GM18505 (cell line): ENCODE data around the gene SMYD4.
"Not testable (repeated sequence)": the region's sequence is repeated elsewhere in the genome, so short reads cannot be mapped to it uniquely, and the experiment has no call there.

Source experiments
- ATAC-seq: cut with Tn5 transposase; IDR thresholded peaks from one replicate; pipeline ENCODE4 v1.9.1; 2021; ENCODE audit not compliant: unreplicated experiment
- POLR2A ChIP-seq: IDR thresholded peaks from 4 replicates; pipeline ENCODE4 v1.6.1; 2011; ENCODE audit warnings: borderline replicate concordance; ENCODE audit not compliant: insufficient read depth, insufficient read length; ENCODE audit errors: extremely low read depth

Gene SMYD4

GRCh38 chr17:1750628-1751027 lies 79.1 kb downstream of the SMYD4 start:
- no peak for TF ChIP-seq POLR2A
- no peak for ATAC-seq

DNA sequence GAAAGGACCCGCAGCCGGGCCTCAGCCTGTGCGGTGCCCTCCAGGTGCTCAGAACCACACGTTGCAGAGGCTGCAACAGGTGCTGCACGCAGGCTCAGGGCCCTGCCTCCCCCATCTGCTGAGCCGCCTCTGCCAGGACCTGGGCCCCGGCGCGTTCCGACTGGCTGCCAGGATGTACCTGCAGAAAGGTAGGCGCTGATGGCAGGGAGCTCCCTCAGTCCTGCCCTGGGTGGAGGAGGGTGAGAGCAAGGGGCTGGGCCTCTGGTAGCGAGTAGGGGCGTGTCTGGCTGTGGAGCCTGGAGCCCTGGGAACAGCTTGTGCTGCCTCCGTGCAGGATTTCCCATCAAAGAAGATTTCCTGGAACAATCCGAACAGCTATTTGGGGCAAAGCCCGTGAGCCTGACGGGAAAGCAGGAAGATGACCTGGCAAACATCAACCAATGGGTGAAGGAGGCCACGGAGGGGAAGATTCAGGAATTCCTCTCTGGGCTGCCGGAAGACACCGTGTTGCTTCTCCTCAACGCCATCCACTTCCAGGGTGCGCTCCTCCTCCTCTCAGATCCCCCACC lies 82.6 kb downstream of the SMYD4 start:
- ATAC-seq: no peak
- TF ChIP-seq POLR2A: no peak

DNA sequence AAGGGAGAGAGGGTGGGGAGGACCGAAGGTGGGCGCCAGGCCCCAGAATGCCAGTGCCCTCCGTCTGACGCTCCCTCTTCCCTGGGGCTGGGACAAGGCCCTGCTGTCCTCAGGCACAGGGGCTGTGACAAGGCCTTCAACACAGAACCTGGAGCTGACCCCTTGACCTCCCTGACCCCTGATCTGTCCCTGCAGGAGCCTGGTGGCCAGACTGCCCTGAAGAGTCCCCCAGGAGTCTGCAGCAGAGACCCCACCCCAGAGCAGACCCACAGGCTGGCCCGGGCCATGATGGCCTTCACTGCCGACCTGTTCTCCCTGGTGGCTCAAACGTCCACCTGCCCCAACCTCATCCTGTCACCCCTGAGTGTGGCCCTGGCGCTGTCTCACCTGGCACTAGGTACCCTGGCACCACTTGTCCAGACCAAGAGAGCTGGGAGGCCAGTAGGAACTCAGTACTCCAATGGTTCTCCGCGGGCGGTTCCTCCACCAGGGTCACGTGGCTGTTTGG lies 84.1 kb downstream of the SMYD4 start:
- no peak for TF ChIP-seq POLR2A
- no peak for ATAC-seq

DNA sequence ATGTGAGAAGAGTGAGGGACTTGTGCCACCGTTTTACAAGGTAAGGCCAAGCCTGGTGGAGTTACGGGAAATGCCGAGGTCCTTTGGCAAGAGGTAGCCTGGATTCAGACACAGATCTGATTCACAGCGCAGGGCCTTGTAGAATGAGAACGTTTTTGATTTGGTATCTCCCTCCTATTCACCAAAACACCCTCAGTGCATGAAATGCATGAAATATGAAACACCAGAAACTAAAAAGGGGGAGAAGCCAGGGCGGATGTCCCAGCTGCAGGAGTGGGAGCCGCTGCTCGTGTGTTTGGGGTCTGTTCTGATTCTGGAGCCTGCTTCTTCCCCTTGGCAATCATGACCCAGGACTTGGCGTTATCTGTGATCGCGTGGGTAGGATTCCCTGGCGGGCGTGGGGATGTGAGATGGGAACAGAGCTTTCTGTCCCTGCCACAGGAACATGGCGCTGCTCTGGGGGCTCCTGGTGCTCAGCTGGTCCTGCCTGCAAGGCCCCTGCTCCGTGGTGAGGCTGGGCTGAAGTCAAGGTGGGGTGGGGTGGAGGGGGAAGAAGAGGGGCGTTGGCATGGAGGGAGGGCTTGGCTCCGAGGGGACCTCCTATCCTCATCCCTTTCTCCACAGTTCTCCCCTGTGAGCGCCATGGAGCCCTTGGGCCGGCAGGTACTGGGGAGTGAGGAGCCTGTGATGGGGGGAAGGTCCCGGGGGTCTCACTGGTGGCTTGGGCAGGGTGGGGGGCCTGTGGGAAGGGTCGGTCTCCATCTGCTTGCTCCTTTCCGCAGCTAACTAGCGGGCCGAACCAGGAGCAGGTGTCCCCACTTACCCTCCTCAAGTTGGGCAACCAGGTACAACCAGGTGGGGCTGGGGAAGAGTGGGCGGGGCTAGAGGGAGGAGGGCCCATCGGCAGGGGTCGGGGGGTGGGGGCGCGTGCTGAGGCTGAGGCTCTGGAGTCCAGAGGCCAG lies 84.9 kb downstream of the SMYD4 start:
- no peak for TF ChIP-seq POLR2A
- no peak for ATAC-seq

GRCh38 chr17:1743088-1743439 lies 86.6 kb downstream of the SMYD4 start:
- no peak for ATAC-seq
- no peak for TF ChIP-seq POLR2A

DNA sequence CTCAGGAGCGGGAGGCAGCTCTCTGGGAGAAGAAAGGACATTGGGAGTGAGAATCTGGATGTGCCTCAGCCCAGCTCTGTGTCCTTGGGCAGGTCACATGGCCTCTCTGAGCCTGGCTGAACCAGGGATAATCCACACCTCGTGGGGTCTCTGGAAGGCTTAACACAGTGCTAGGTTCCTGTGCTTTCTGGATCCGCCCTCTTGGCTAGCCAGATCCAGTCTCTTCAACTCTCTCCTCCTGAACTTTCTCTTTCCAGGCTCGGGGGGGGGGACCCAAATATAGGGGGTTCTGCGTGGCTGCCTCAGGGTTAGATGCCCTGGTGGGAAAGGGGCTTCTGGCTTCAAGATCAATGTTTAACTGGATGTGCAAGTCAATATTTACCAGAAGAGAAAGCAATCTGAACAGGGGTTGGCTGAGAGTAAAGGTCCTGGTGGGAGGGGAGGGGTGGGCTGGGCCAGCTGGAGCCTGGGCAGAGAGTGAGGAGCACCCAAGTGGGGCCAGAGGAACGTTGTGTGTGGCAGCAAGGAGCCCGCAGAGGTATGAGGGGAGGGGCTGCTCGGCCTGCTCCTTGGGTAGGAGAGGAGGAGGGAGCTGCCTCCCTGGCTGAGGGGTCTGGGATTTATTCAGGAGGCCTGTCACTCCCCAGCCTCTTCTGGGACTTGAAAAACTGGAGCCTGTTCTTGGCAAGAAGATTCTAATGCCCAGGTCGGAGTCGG lies 87.2 kb downstream of the SMYD4 start, which contains the start of gene SERPINF2:
Gene SERPINF2 (plus strand): TSS at position 501 of the 717 bp plus-strand sequence. CDS start 2,125 bp downstream, outside the sequence.
- TF ChIP-seq POLR2A: no peak
- ATAC-seq: no peak

- not testable (repeated sequence) for ATAC-seq
Observed at GRCh38 chr17:1741899-1742298, 87.8 kb downstream of the SMYD4 start.

DNA sequence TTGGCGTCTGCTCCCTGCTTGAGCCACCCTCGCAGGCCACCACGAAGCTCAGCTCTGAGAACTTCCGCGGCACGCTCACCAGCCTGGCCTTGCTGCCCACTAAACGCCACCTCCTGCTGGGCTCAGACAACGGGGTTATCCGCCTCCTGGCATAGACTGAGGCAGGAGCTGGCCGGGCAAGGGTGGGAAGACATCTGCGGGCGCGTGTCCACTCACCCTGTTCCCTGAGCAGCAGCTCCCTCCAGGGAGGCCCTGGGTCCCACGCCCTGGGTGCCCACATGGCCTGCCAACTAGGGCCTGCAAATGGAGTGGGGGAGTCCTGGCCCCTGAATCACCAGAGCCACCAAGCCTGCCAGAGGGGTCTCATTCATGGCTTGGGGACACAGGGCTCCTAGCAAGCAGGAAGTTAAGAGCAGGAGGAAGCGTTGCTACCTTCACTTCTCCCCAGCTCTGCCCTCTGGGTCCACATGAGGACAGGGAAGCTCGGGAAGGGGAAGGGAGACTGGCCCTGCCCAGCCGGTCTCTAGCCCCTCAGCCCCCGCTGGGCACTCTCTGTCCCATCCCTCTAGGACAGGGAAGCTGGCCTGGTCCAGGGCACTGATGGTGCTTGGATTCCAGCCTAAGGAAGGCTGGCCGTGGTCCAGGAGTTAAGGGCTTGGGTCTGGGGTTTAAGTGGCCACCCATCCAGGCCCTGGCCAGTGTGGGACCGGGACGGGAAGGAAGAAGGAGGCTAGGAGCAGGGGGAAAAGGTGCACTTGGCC lies 92.0 kb downstream of the SMYD4 start:
- no peak for TF ChIP-seq POLR2A
- ATAC-seq: no peak

DNA sequence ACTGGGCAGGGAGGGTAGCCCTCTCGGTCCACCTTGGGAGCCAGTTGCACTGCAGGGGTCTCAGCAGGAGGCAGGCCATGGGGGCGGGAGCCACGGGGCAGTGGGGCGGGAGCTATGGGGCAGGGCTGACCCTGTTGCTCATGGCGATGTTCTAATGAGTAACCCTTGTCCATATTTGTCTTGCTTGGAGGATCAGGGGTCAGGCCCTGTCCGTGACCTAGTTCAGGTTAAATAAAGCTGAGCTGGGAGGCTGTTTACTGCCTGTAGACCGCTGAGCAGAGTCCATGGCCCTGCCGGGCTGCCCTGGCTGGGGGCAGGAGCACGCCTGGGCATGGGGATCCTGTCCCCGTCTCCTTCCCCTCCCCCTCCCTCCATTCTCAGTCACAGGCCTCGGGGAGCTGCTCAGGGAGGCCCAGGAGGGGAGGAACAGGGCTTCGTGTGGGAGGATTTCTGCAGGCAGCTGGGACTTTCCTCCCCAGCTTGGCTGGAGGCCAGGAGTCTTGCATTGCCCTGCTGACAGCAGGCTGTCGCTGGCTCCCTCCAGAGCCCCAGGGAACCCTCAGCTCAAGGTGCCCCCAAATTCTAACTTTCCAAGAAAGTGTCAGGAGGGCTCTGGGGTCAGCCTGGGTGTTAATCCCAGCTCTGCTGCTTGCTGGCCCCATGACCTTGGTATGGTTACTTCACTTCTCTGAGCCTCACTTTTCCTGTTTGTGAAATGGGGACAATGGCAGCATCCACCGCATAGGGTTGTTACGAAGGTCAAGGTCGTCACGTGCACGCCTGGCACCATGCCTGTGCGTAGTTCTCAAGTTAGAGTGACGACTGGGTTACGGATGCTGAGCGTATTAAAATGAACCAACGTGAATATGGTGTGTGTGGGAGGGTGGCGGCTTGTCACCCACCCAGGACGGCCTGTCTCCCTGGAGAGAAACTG lies 93.1 kb downstream of the SMYD4 start:
- ATAC-seq: no peak
- no peak for TF ChIP-seq POLR2A

DNA sequence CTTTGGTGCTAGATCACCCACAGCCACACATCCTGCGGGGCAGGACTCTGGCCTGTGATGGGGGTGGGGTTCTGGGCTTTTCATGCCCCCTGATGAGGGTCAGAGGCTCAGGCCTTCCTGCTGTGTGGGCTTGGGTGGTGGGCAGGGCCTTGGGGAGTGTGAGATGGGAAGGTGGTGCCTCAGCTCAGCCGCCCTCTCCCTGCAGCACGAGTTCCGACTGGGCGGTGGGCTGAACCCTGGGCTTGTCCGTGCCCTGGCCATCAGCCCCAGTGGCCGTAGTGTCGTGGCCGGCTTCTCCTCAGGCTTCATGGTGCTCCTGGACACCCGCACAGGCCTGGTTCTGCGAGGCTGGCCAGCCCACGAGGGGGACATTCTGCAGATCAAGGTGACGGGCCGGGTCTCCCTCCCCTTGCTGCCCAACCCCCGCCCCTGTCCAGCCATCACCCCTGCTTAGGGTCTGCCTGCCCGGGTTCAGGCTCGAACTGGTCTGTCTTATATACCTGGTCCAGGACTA lies 93.8 kb downstream of the SMYD4 start:
- no peak for ATAC-seq
- TF ChIP-seq POLR2A: no peak

DNA sequence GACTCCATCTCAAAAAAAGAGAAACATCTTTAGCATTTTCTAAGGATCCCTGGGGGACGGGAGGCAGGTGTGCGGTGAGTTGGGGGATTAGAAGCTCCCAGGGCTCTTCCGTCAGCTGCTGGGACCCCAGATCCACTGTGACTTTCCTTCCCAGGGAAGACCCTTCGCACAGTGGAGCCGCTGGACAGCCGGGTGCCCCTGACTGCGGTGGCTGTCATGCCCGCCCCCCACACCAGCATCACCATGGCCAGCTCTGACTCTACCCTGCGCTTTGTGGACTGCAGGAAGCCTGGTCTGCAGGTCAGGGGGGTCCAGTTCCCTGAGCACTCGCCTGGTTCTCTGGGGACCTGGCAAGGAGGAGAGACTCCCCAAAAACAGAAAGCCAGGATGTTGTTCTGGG lies 94.3 kb downstream of the SMYD4 start:
- no peak for TF ChIP-seq POLR2A
- no peak for ATAC-seq

GRCh38 chr17:1733759-1734158 lies 95.9 kb downstream of the SMYD4 start:
- ATAC-seq: no peak
- no peak for TF ChIP-seq POLR2A

DNA sequence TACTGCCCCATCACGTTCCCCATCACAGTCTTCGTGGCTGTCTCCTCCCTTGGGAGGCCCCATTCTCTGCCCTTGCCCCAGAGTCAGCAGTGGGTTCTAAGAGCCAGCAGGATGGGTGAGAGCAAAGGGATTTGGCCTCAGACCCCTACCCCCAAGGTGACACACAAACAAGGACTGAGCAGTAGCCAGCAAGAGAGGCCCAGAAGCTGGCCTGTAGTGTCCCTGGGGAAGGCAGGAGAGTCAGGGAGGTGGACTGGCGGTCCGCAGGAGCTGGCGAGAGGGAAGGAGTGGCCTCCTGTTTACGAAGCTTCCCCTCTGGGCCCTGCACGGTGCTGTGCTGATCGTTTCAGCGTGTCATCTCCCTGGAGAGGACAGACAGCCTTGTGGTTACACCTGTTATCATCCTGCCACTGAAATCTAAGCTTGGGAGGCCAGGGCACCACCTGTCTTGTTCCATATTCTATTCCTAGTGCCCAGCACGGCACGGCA lies 96.8 kb downstream of the SMYD4 start:
- no peak for TF ChIP-seq POLR2A
- no peak for ATAC-seq
